ENCODE measurements around the gene LSAMP. TPM values are rescaled to one million over a fixed set of nuclear protein-coding genes. Genes with fewer than 3 reads are reported as not detected.

LSAMP gene
- total RNA-seq, 1 experiment from 2014 or later, result 5.7 TPM

DNA sequence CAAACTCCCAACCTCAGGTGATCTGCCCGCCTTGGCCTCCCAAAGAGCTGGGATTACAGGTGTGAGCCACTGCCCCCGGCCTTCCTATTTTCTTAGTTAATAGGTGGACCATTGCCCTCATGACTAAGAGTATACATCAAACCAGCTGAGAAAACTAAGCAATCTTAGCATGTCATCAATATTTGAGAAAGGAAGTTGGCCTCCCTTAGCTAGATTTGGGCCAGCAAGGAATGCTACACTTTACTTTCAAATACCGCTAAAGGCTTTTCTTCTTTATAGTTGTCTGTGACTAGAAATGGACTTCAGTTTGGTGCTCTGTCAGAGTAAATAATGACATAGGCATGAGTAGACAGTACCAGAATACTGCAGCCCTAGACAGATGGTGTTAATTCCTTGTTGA is 622.7 kb downstream of the LSAMP start:
- Mint-ChIP-seq H3K36me3 (no peaks in the 10 kb centered on the region), H3K4me3 (no peak overlapping the region), H3K27ac (no peak overlapping the region), H3K27me3 (ENCODE audit: low read depth) (no peaks in the 10 kb centered on the region), H3K4me1 (no peaks in the 10 kb centered on the region; the same call in 1 of the 2 replicates), H3K9me3 (no peaks in the 10 kb centered on the region)
- DNase-seq (ENCODE audit: low spot score) (no peak), ATAC-seq (no peak)
- ChIA-PET CTCF (interaction anchor here (1.2 to 1.3 kb wide), 2 partner anchors 9 to 39 kb away, joined by 3 read pairs; no protein-coding TSS in a partner anchor), POLR2A (no interaction called here)
- TF ChIP-seq NFE2L1 (CRISPR knock-in tag; IDR thresholded peaks at IDR 0.05) (no peak), ZNF263 (CRISPR knock-in tag; IDR thresholded peaks at IDR 0.05; ENCODE audit: low read depth) (no peak), ETV6 (CRISPR knock-in tag; IDR thresholded peaks at IDR 0.05) (no peak), OVOL2 (CRISPR knock-in tag; IDR thresholded peaks at IDR 0.05; ENCODE audit: borderline replicate concordance) (no peak), GTF2I (CRISPR knock-in tag; conservative IDR thresholded peaks at IDR 0.05) (no peak), MXD4 (CRISPR knock-in tag; IDR thresholded peaks at IDR 0.05; ENCODE audit: borderline replicate concordance) (no peak)
- TF ChIP-seq, protein P1, sequence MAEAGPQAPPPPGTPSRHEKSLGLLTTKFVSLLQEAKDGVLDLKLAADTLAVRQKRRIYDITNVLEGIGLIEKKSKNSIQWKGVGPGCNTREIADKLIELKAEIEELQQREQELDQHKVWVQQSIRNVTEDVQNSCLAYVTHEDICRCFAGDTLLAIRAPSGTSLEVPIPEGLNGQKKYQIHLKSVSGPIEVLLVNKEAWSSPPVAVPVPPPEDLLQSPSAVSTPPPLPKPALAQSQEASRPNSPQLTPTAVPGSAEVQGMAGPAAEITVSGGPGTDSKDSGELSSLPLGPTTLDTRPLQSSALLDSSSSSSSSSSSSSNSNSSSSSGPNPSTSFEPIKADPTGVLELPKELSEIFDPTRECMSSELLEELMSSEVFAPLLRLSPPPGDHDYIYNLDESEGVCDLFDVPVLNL (CRISPR knock-in tag; IDR thresholded peaks at IDR 0.05; ENCODE audit: borderline replicate concordance, low read depth), result no peak
- TF ChIP-seq, protein P2, sequence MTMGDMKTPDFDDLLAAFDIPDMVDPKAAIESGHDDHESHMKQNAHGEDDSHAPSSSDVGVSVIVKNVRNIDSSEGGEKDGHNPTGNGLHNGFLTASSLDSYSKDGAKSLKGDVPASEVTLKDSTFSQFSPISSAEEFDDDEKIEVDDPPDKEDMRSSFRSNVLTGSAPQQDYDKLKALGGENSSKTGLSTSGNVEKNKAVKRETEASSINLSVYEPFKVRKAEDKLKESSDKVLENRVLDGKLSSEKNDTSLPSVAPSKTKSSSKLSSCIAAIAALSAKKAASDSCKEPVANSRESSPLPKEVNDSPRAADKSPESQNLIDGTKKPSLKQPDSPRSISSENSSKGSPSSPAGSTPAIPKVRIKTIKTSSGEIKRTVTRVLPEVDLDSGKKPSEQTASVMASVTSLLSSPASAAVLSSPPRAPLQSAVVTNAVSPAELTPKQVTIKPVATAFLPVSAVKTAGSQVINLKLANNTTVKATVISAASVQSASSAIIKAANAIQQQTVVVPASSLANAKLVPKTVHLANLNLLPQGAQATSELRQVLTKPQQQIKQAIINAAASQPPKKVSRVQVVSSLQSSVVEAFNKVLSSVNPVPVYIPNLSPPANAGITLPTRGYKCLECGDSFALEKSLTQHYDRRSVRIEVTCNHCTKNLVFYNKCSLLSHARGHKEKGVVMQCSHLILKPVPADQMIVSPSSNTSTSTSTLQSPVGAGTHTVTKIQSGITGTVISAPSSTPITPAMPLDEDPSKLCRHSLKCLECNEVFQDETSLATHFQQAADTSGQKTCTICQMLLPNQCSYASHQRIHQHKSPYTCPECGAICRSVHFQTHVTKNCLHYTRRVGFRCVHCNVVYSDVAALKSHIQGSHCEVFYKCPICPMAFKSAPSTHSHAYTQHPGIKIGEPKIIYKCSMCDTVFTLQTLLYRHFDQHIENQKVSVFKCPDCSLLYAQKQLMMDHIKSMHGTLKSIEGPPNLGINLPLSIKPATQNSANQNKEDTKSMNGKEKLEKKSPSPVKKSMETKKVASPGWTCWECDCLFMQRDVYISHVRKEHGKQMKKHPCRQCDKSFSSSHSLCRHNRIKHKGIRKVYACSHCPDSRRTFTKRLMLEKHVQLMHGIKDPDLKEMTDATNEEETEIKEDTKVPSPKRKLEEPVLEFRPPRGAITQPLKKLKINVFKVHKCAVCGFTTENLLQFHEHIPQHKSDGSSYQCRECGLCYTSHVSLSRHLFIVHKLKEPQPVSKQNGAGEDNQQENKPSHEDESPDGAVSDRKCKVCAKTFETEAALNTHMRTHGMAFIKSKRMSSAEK (CRISPR knock-in tag; IDR thresholded peaks at IDR 0.05; ENCODE audit: borderline replicate concordance), result no peak
- TF ChIP-seq, protein P3, sequence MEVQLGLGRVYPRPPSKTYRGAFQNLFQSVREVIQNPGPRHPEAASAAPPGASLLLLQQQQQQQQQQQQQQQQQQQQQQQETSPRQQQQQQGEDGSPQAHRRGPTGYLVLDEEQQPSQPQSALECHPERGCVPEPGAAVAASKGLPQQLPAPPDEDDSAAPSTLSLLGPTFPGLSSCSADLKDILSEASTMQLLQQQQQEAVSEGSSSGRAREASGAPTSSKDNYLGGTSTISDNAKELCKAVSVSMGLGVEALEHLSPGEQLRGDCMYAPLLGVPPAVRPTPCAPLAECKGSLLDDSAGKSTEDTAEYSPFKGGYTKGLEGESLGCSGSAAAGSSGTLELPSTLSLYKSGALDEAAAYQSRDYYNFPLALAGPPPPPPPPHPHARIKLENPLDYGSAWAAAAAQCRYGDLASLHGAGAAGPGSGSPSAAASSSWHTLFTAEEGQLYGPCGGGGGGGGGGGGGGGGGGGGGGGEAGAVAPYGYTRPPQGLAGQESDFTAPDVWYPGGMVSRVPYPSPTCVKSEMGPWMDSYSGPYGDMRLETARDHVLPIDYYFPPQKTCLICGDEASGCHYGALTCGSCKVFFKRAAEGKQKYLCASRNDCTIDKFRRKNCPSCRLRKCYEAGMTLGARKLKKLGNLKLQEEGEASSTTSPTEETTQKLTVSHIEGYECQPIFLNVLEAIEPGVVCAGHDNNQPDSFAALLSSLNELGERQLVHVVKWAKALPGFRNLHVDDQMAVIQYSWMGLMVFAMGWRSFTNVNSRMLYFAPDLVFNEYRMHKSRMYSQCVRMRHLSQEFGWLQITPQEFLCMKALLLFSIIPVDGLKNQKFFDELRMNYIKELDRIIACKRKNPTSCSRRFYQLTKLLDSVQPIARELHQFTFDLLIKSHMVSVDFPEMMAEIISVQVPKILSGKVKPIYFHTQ (CRISPR knock-in tag; IDR thresholded peaks at IDR 0.05), result no peak
- TF ChIP-seq, protein P4, sequence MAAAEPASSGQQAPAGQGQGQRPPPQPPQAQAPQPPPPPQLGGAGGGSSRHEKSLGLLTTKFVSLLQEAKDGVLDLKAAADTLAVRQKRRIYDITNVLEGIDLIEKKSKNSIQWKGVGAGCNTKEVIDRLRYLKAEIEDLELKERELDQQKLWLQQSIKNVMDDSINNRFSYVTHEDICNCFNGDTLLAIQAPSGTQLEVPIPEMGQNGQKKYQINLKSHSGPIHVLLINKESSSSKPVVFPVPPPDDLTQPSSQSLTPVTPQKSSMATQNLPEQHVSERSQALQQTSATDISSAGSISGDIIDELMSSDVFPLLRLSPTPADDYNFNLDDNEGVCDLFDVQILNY (CRISPR knock-in tag; IDR thresholded peaks at IDR 0.05), result no peak
- TF ChIP-seq, protein P5, sequence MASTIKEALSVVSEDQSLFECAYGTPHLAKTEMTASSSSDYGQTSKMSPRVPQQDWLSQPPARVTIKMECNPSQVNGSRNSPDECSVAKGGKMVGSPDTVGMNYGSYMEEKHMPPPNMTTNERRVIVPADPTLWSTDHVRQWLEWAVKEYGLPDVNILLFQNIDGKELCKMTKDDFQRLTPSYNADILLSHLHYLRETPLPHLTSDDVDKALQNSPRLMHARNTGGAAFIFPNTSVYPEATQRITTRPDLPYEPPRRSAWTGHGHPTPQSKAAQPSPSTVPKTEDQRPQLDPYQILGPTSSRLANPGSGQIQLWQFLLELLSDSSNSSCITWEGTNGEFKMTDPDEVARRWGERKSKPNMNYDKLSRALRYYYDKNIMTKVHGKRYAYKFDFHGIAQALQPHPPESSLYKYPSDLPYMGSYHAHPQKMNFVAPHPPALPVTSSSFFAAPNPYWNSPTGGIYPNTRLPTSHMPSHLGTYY (CRISPR knock-in tag; IDR thresholded peaks at IDR 0.05), result no peak

DNA sequence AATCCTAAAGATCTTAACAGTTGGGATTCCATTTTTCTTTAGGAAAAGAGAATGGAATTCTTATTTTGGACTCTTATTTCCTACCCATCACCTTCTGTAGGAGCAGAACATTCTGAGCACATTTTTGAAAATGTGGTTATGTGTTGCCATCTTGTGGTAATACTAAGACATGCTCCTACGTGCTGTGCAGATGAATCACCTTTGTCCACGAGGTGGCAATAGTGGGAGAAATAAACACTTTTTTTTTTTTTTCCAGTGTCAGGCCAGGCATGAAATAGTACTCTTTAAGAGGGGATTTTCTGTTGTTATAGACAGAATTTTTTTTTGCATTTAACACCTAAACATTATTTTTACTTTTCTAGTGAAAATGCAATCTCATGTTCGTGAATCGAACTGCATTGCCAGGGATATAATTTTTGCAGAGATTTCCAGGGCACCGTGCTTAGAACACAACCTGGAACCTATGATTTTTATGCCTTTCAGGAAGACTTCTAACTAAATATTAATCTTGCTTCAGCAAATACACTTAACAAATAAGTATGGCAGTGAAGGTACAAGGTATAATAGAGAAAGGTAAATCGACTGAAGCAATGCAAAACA is 625.4 kb downstream of the LSAMP start:
- H3K4me1 Mint-ChIP-seq, result peaks cover under 1% of the 10 kb centered on the region; the same call in 1 of the 2 replicates
- H3K27ac Mint-ChIP-seq, result no peak overlapping the region
- H3K27me3 Mint-ChIP-seq (ENCODE audit: low read depth), result no peaks in the 10 kb centered on the region
- no peak overlapping the region for H3K4me3 Mint-ChIP-seq
- ChIA-PET CTCF (no interaction called here), POLR2A (no interaction called here)
- peak; percentile 46 for DNase-seq (ENCODE audit: low spot score)
- ATAC-seq, result peak; percentile 77
- no peaks in the 10 kb centered on the region for H3K9me3 Mint-ChIP-seq
- no peaks in the 10 kb centered on the region for H3K36me3 Mint-ChIP-seq
- TF ChIP-seq, protein P6, sequence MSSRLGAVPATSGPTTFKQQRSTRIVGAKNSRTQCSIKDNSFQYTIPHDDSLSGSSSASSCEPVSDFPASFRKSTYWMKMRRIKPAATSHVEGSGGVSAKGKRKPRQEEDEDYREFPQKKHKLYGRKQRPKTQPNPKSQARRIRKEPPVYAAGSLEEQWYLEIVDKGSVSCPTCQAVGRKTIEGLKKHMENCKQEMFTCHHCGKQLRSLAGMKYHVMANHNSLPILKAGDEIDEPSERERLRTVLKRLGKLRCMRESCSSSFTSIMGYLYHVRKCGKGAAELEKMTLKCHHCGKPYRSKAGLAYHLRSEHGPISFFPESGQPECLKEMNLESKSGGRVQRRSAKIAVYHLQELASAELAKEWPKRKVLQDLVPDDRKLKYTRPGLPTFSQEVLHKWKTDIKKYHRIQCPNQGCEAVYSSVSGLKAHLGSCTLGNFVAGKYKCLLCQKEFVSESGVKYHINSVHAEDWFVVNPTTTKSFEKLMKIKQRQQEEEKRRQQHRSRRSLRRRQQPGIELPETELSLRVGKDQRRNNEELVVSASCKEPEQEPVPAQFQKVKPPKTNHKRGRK (CRISPR knock-in tag; IDR thresholded peaks at IDR 0.05; ENCODE audit: borderline replicate concordance), result no peak
- TF ChIP-seq, protein P7, sequence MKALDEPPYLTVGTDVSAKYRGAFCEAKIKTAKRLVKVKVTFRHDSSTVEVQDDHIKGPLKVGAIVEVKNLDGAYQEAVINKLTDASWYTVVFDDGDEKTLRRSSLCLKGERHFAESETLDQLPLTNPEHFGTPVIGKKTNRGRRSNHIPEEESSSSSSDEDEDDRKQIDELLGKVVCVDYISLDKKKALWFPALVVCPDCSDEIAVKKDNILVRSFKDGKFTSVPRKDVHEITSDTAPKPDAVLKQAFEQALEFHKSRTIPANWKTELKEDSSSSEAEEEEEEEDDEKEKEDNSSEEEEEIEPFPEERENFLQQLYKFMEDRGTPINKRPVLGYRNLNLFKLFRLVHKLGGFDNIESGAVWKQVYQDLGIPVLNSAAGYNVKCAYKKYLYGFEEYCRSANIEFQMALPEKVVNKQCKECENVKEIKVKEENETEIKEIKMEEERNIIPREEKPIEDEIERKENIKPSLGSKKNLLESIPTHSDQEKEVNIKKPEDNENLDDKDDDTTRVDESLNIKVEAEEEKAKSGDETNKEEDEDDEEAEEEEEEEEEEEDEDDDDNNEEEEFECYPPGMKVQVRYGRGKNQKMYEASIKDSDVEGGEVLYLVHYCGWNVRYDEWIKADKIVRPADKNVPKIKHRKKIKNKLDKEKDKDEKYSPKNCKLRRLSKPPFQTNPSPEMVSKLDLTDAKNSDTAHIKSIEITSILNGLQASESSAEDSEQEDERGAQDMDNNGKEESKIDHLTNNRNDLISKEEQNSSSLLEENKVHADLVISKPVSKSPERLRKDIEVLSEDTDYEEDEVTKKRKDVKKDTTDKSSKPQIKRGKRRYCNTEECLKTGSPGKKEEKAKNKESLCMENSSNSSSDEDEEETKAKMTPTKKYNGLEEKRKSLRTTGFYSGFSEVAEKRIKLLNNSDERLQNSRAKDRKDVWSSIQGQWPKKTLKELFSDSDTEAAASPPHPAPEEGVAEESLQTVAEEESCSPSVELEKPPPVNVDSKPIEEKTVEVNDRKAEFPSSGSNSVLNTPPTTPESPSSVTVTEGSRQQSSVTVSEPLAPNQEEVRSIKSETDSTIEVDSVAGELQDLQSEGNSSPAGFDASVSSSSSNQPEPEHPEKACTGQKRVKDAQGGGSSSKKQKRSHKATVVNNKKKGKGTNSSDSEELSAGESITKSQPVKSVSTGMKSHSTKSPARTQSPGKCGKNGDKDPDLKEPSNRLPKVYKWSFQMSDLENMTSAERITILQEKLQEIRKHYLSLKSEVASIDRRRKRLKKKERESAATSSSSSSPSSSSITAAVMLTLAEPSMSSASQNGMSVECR (CRISPR knock-in tag; IDR thresholded peaks at IDR 0.05; ENCODE audit: borderline replicate concordance), result no peak
- TF ChIP-seq, protein P8, sequence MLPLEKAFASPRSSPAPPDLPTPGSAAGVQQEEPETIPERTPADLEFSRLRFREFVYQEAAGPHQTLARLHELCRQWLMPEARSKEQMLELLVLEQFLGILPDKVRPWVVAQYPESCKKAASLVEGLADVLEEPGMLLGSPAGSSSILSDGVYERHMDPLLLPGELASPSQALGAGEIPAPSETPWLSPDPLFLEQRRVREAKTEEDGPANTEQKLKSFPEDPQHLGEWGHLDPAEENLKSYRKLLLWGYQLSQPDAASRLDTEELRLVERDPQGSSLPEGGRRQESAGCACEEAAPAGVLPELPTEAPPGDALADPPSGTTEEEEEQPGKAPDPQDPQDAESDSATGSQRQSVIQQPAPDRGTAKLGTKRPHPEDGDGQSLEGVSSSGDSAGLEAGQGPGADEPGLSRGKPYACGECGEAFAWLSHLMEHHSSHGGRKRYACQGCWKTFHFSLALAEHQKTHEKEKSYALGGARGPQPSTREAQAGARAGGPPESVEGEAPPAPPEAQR (CRISPR knock-in tag; IDR thresholded peaks at IDR 0.05), result no peak
- TF ChIP-seq RELA (CRISPR knock-in tag; IDR thresholded peaks at IDR 0.05; ENCODE audit: borderline replicate concordance), result no peak
